Ishikawa (cell line): ENCODE measurements around the gene PDE1A.

ENCODE experiments used
- CEBPB ChIP-seq: IDR thresholded peaks from 2 replicates; pipeline ENCODE4 v1.6.1; 2012
- EP300 ChIP-seq: IDR thresholded peaks from 2 replicates; pipeline ENCODE4 v1.6.1; 2012; ENCODE audit warnings: borderline replicate concordance
- RAD21 ChIP-seq: IDR thresholded peaks from 2 replicates; pipeline ENCODE4 v1.6.1; 2012; ENCODE audit warnings: low read depth
- TAF1 ChIP-seq: IDR thresholded peaks from 2 replicates; pipeline ENCODE4 v1.6.1; 2012; ENCODE audit warnings: low read depth, mild to moderate bottlenecking
- TF ChIP-seq, protein P1 (sequence below): IDR thresholded peaks from 2 replicates; pipeline ENCODE4 v1.6.1; 2012
- TF ChIP-seq, protein P2 (sequence below): IDR thresholded peaks from 2 replicates; pipeline ENCODE4 v1.6.1; 2012; ENCODE audit warnings: low read depth, mild to moderate bottlenecking

DNA sequence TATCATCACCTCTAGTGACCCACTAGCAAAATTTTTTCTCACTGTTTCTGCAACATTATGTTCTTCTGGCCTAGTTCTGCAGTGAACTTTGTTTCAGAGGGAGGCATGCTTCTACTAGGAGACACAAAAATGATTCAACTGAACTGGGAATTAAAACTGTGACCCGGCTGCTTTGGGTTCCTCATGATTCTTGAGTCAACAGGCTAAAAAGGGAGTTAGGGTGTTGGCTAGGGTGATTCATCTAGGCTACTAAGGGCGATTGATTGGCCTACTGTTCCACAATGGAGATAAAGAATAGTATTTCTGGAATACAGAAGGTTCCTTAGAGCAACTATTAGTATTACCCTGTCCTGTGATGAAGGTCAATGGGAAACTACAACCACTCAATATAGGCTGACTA, 261.6 kb downstream of the PDE1A start:
- no peak for TF ChIP-seq EP300
- TF ChIP-seq, protein P1, sequence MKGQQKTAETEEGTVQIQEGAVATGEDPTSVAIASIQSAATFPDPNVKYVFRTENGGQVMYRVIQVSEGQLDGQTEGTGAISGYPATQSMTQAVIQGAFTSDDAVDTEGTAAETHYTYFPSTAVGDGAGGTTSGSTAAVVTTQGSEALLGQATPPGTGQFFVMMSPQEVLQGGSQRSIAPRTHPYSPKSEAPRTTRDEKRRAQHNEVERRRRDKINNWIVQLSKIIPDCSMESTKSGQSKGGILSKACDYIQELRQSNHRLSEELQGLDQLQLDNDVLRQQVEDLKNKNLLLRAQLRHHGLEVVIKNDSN, result no peak
- no peak for TF ChIP-seq RAD21
- TF ChIP-seq CEBPB, result no peak
- TF ChIP-seq, protein P2, sequence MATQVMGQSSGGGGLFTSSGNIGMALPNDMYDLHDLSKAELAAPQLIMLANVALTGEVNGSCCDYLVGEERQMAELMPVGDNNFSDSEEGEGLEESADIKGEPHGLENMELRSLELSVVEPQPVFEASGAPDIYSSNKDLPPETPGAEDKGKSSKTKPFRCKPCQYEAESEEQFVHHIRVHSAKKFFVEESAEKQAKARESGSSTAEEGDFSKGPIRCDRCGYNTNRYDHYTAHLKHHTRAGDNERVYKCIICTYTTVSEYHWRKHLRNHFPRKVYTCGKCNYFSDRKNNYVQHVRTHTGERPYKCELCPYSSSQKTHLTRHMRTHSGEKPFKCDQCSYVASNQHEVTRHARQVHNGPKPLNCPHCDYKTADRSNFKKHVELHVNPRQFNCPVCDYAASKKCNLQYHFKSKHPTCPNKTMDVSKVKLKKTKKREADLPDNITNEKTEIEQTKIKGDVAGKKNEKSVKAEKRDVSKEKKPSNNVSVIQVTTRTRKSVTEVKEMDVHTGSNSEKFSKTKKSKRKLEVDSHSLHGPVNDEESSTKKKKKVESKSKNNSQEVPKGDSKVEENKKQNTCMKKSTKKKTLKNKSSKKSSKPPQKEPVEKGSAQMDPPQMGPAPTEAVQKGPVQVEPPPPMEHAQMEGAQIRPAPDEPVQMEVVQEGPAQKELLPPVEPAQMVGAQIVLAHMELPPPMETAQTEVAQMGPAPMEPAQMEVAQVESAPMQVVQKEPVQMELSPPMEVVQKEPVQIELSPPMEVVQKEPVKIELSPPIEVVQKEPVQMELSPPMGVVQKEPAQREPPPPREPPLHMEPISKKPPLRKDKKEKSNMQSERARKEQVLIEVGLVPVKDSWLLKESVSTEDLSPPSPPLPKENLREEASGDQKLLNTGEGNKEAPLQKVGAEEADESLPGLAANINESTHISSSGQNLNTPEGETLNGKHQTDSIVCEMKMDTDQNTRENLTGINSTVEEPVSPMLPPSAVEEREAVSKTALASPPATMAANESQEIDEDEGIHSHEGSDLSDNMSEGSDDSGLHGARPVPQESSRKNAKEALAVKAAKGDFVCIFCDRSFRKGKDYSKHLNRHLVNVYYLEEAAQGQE, result no peak
- TF ChIP-seq TAF1, result no peak
